Neural progenitor cell (in vitro differentiated cells): ENCODE data around the gene TRIM73. TPM values are rescaled to one million over a fixed set of nuclear protein-coding genes. Genes with fewer than 3 reads are reported as not detected.
"Not testable (repeated sequence)": the region's sequence is repeated elsewhere in the genome, so short reads cannot be mapped to it uniquely, and the experiment has no call there.

Source experiments
- DNase-seq: peaks from one replicate; pipeline ENCODE4 v3.0.0-alpha.2; 2016; ENCODE audit warnings: low spot score
- H2AFZ ChIP-seq: fragments of 200-600 bp; sonication (generic); replicated peaks from 2 replicates; pipeline ENCODE4 v1.6.1; 2016; ENCODE audit warnings: antibody characterized with exemption
- H3F3A ChIP-seq: fragments of 200-600 bp; sonication (generic); 2 replicates; pipeline ENCODE4 v1.6.1; 2016; ENCODE audit warnings: antibody characterized with exemption, low read depth
- H3K27ac ChIP-seq: fragments of 200-600 bp; sonication (generic); 2 replicates; pipeline ENCODE4 v1.5.1; 2016; ENCODE audit warnings: mild to moderate bottlenecking
- H3K27me3 ChIP-seq: fragments of 200-600 bp; sonication (generic); 2 replicates; pipeline ENCODE4 v1.6.1; 2016; ENCODE audit warnings: mild to moderate bottlenecking, moderate library complexity
- H3K36me3 ChIP-seq: fragments of 200-600 bp; sonication (generic); 2 replicates; pipeline ENCODE4 v1.5.1; 2016
- H3K4me1 ChIP-seq: fragments of 200-600 bp; sonication (generic); 2 replicates; pipeline ENCODE4 v1.6.1; 2016; ENCODE audit warnings: mixed run types
- H3K4me2 ChIP-seq: fragments of 200-600 bp; sonication (generic); 2 replicates; pipeline ENCODE4 v1.6.1; 2016
- H3K4me3 ChIP-seq: fragments of 200-600 bp; sonication (generic); 2 replicates; pipeline ENCODE4 v1.5.1; 2016
- H3K79me2 ChIP-seq: fragments of 200-600 bp; sonication (generic); 2 replicates; pipeline ENCODE4 v1.6.1; 2016; ENCODE audit warnings: low read depth
- H3K9ac ChIP-seq: fragments of 200-600 bp; sonication (generic); 2 replicates; pipeline ENCODE4 v1.6.1; 2016
- H3K9me3 ChIP-seq: fragments of 200-600 bp; sonication (generic); 2 replicates; pipeline ENCODE4 v1.5.1; 2016; ENCODE audit warnings: low read depth
- H4K20me1 ChIP-seq: fragments of 200-600 bp; sonication (generic); 2 replicates; pipeline ENCODE4 v1.6.1; 2016; ENCODE audit warnings: low read depth
- H3K27ac Mint-ChIP-seq: 3 replicates; pipeline ENCODE4 v1.8.0; 2021; ENCODE audit warnings: mixed read lengths
- H3K27me3 Mint-ChIP-seq: 2 replicates; pipeline ENCODE4 v1.8.0; 2022; ENCODE audit warnings: low read depth, mild to moderate bottlenecking, inconsistent platforms, moderate library complexity, mixed read lengths; ENCODE audit not compliant: insufficient read depth
- H3K36me3 Mint-ChIP-seq: 3 replicates; pipeline ENCODE4 v1.8.0; 2021; ENCODE audit warnings: mixed read lengths
- H3K4me1 Mint-ChIP-seq: 3 replicates; pipeline ENCODE4 v1.8.0; 2021; ENCODE audit warnings: mixed read lengths
- H3K4me3 Mint-ChIP-seq: 3 replicates; pipeline ENCODE4 v1.8.0; 2021; ENCODE audit warnings: mild to moderate bottlenecking, moderate library complexity, mixed read lengths
- H3K9me3 Mint-ChIP-seq: 3 replicates; pipeline ENCODE4 v1.8.0; 2020; ENCODE audit warnings: mixed read lengths
- CTCF ChIP-seq: fragments of 200-600 bp; sonication (generic); IDR thresholded peaks from 2 replicates; pipeline ENCODE4 v1.5.1; 2017; ENCODE audit warnings: antibody characterized with exemption, mild to moderate bottlenecking
- total RNA-seq: library from RNA; depleted of rRNA; stranded (reverse); fragments of >200 nt; gene quantifications from 2 replicates; pipeline ENCODE4 v1.2.3, GENCODE V29; 2015; ENCODE audit warnings: low replicate concordance

The TRIM73 gene
- total RNA-seq, 1 donor from 2014 or later = 0.17 TPM

- not testable (repeated sequence) for H3K79me2 ChIP-seq, H4K20me1 ChIP-seq, H3K27ac Mint-ChIP-seq, H3K4me3 Mint-ChIP-seq, H3K9me3 Mint-ChIP-seq, H3K27me3 ChIP-seq, H3K36me3 ChIP-seq, DNase-seq, H3K4me1 Mint-ChIP-seq, H3F3A ChIP-seq, H3K9ac ChIP-seq, H3K4me2 ChIP-seq, H3K27ac ChIP-seq, H2AFZ ChIP-seq, H3K4me1 ChIP-seq, H3K4me3 ChIP-seq, H3K27me3 Mint-ChIP-seq, H3K9me3 ChIP-seq
- peaks cover 11% of the 10 kb centered on the region for H3K36me3 Mint-ChIP-seq
Measured at GRCh38 chr7:75419693-75420092, 24.3 kb downstream of the TRIM73 start.

GRCh38 chr7:75420152-75420551 is 24.7 kb downstream of the TRIM73 start:
- peaks cover 11% of the 10 kb centered on the region for H3K36me3 Mint-ChIP-seq
- H3K27me3 Mint-ChIP-seq, H3K4me3 ChIP-seq, H3K4me3 Mint-ChIP-seq, H4K20me1 ChIP-seq, H3K27me3 ChIP-seq, H3K9me3 ChIP-seq, H3F3A ChIP-seq, H3K36me3 ChIP-seq, H3K79me2 ChIP-seq, H3K4me2 ChIP-seq, H3K27ac ChIP-seq, H3K4me1 ChIP-seq, H3K9me3 Mint-ChIP-seq, H2AFZ ChIP-seq, DNase-seq, H3K4me1 Mint-ChIP-seq, H3K27ac Mint-ChIP-seq, H3K9ac ChIP-seq: not testable (repeated sequence)

GRCh38 chr7:75421798-75422710 is 26.6 kb downstream of the TRIM73 start:
- H3K9me3 Mint-ChIP-seq, H3K36me3 ChIP-seq, H3K79me2 ChIP-seq, H3K27ac Mint-ChIP-seq, H4K20me1 ChIP-seq, H3K4me2 ChIP-seq, H3K27me3 ChIP-seq, H3K4me3 Mint-ChIP-seq, H3K27ac ChIP-seq, H3K4me3 ChIP-seq, H3F3A ChIP-seq, H3K4me1 Mint-ChIP-seq, H3K9ac ChIP-seq, H3K27me3 Mint-ChIP-seq, H3K9me3 ChIP-seq, H2AFZ ChIP-seq, H3K4me1 ChIP-seq, DNase-seq: not testable (repeated sequence)
- H3K36me3 Mint-ChIP-seq = peaks cover 11% of the 10 kb centered on the region

GRCh38 chr7:75423481-75423880 is 28.1 kb downstream of the TRIM73 start:
- not testable (repeated sequence) for H3K9ac ChIP-seq, DNase-seq, H3K79me2 ChIP-seq, H3K36me3 ChIP-seq, H3K27ac ChIP-seq, H3K4me1 ChIP-seq, H3F3A ChIP-seq, H3K9me3 Mint-ChIP-seq, H3K9me3 ChIP-seq, H3K4me3 Mint-ChIP-seq, H3K4me1 Mint-ChIP-seq, H2AFZ ChIP-seq, H4K20me1 ChIP-seq, H3K4me3 ChIP-seq, H3K27ac Mint-ChIP-seq, H3K27me3 Mint-ChIP-seq, H3K27me3 ChIP-seq, H3K4me2 ChIP-seq
- peaks cover 11% of the 10 kb centered on the region for H3K36me3 Mint-ChIP-seq

- peaks cover 11% of the 10 kb centered on the region for H3K36me3 ChIP-seq
- not testable (repeated sequence) for H3F3A ChIP-seq, H3K27ac ChIP-seq, H3K9me3 ChIP-seq, H3K27me3 Mint-ChIP-seq, H3K9me3 Mint-ChIP-seq, H3K4me2 ChIP-seq, H3K4me3 Mint-ChIP-seq, H3K27me3 ChIP-seq, H2AFZ ChIP-seq, H3K4me1 Mint-ChIP-seq, H3K27ac Mint-ChIP-seq, H3K4me1 ChIP-seq, H4K20me1 ChIP-seq, H3K4me3 ChIP-seq, H3K9ac ChIP-seq
- H3K36me3 Mint-ChIP-seq = peaks cover 30% of the 10 kb centered on the region
- peak; percentile 15 for TF ChIP-seq CTCF
- H3K79me2 ChIP-seq = peaks cover 16% of the 10 kb centered on the region
- DNase-seq = peak; percentile 2
Measured at GRCh38 chr7:75439000-75439399, 43.6 kb downstream of the TRIM73 start.

- Histone ChIP-seq H3K79me2 (peaks cover 16% of the 10 kb centered on the region), H3K4me3 (peak overlapping the region; percentile 88), H3K4me2 (peak overlapping the region; percentile 79), H3K36me3 (peaks cover 11% of the 10 kb centered on the region), H3K9ac (peak overlapping the region; percentile 75)
- H3K36me3 Mint-ChIP-seq = peaks cover 20% of the 10 kb centered on the region
- H2AFZ ChIP-seq, H3K27me3 Mint-ChIP-seq, H4K20me1 ChIP-seq, H3K9me3 Mint-ChIP-seq, H3K27ac ChIP-seq, H3K9me3 ChIP-seq, H3K27me3 ChIP-seq, H3F3A ChIP-seq, H3K4me1 Mint-ChIP-seq, H3K4me1 ChIP-seq, DNase-seq: not testable (repeated sequence)
- peak overlapping the region; percentile 57 for H3K27ac Mint-ChIP-seq
- H3K4me3 Mint-ChIP-seq = peak overlapping the region; percentile 94
Measured at GRCh38 chr7:75442101-75442464, 46.7 kb downstream of the TRIM73 start.

- Histone ChIP-seq H3K9ac (peak overlapping the region; percentile 95), H3K4me2 (peak overlapping the region; percentile 95), H2AFZ (peak overlapping the region; percentile 90), H3K4me3 (peak overlapping the region; percentile 88), H3K27ac (peak overlapping the region; percentile 92), H3K79me2 (peaks cover 16% of the 10 kb centered on the region), H3K36me3 (peaks cover 11% of the 10 kb centered on the region)
- H3K27me3 ChIP-seq, H4K20me1 ChIP-seq, H3K9me3 ChIP-seq, H3K27me3 Mint-ChIP-seq, H3K4me1 ChIP-seq, H3K4me1 Mint-ChIP-seq, H3K9me3 Mint-ChIP-seq, H3F3A ChIP-seq: not testable (repeated sequence)
- peak; percentile 37 for DNase-seq
- Mint-ChIP-seq H3K27ac (peak overlapping the region; percentile 85), H3K4me3 (peak overlapping the region; percentile 95), H3K36me3 (peaks cover 17% of the 10 kb centered on the region)
Measured at GRCh38 chr7:75442465-75443111, 47.2 kb downstream of the TRIM73 start.
